Transverse colon (tissue), 4 donors: ENCODE data around the gene ATP5F1A.

Experiments used
- CTCF ChIP-seq, 5 experiments: fragments of 200-600 bp in 3 of 5; fragments of 450-650 bp in 2 of 5; sonication (generic) in 3 of 5; IDR thresholded peaks; 1 replicate in 2 of 5; 2 replicates in 3 of 5; pipeline ENCODE4 v1.5.1; 2016 to 2017; ENCODE audit warnings: antibody characterized with exemption in 5 of 5, inconsistent platforms in 3 of 5, mild to moderate bottlenecking in 2 of 5, moderate library complexity in 1 of 5
- EP300 ChIP-seq: sonication (generic); formaldehyde crosslinking; IDR thresholded peaks from one replicate; pipeline ENCODE4 v1.6.1; 2017; ENCODE audit warnings: antibody characterized with exemption, low read depth
- POLR2A ChIP-seq: fragments of 450-650 bp; IDR thresholded peaks from one replicate; pipeline ENCODE4 v1.6.1; 2016; ENCODE audit warnings: antibody characterized with exemption, mild to moderate bottlenecking, moderate library complexity
- POLR2AphosphoS5 ChIP-seq, 3 donors: sonication (generic); formaldehyde crosslinking; IDR thresholded peaks; one replicate each; pipeline ENCODE4 v1.6.1; 2016; ENCODE audit warnings: antibody characterized with exemption in 3 of 3

DNA sequence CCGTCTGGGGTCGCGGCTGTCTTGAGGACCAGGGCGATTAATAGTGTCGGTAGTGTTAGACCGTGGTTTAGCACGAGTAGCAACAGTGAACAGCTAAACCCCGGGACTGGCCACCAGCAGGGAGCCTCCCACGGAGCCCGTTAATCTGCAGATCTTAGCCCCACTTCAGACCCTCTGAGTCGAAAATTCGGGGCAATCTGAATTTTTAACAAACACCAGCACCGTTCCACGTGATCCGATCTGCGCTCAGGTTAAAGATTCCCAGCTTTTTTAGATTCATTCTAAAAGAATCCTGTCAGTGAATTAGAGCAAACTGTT lies 479 bp upstream of the ATP5F1A start:
- TF ChIP-seq CTCF (IDR thresholded peaks at IDR 0.05): peak in 1 of 5 experiments; percentile 11
- no peak for TF ChIP-seq POLR2AphosphoS5 (IDR thresholded peaks at IDR 0.05)
- no peak for TF ChIP-seq POLR2A
- TF ChIP-seq EP300: no peak
